GM21576 (cell line): Measurements from ENCODE around the gene NOX5.
"Not testable (repeated sequence)": the region's sequence is repeated elsewhere in the genome, so short reads cannot be mapped to it uniquely, and the experiment has no call there.

Source experiments
- ATAC-seq: cut with Tn5 transposase; IDR thresholded peaks from one replicate; pipeline ENCODE4 v1.9.1; 2021; ENCODE audit warnings: mild to moderate bottlenecking, moderate library complexity; ENCODE audit not compliant: unreplicated experiment

NOX5 gene

DNA sequence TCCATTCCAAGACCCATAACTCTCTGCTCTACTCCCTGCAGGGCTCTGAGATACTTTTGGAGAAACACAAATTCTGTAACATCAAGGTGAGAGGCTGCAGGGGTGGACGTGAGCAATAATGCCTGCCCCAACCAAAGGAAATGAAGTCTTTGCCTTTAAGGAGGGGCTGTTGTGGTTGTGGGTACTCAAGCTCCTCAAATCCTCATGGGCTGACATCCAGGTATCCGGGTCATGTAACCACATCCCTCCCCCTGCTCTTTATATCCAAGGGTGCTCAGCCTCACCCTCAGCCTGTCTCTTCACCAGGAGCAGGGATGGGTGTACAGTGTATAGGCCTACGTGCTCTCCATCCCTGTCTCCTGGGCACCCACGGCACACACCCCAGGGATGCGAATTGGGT is 32.3 kb downstream of the NOX5 start:
- no peak for ATAC-seq

GRCh38 chr15:69049976-69050375 is 35.5 kb downstream of the NOX5 start:
- no peak for ATAC-seq

- no peak for ATAC-seq
Measured at GRCh38 chr15:69055251-69055650, 40.8 kb downstream of the NOX5 start.

DNA sequence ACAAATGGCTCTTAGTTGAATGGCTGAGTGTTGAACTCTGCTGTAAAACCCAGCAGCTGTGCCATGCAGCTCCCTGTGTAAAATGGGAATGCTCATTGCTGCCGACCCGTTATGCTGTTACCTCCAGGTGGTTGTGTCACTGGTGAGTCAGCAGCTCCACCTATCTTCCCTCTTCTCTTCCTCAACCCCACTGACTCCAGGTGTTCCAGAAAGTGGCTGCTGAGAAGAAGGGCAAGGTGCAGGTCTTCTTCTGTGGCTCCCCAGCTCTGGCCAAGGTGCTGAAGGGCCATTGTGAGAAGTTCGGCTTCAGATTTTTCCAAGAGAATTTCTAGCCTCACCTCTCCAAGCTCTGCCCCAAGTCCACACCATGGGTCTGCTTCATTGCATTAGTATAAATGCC is 41.9 kb downstream of the NOX5 start:
- ATAC-seq: no peak

- no peak for ATAC-seq
Measured at GRCh38 chr15:69058830-69059556, 44.5 kb downstream of the NOX5 start.

DNA sequence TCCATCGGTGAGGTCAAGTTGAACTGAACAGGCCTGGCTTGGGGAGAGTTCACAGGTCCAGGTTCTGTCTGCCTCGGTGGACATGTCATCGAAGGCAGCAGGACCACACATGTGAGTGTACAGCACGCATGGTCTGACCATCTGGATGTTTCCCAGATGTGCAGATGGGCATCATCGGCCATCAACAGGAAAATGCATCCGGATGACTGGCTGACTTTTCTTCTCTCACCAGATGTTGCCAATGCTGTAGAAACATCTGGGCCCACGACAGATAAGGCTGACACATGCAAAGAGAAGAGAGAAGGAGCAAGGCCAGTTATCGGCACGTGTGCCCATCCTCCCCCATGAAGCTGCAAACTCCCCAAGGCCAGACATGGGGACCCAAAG is 45.1 kb downstream of the NOX5 start:
- no peak for ATAC-seq

- no peak for ATAC-seq
Measured at GRCh38 chr15:69060041-69060481, 45.6 kb downstream of the NOX5 start.

DNA sequence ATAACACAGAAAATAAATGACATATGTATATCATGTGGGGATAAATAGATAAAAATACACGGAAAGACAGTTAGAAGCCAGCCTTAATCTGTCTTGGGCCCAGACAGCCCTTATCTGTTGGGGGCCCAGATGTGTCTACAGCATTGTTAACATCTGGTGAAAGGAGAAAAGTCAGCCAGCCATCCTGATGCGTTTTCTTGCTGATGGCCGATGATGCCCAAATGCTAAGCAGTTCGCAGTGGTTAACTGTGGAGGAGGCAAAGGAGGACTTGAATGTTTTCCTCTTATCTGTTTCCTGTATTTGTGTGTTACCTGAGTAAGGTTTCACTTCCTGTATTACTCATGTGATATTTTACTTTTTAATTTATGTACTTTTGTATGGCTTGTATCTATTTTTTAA is 46.2 kb downstream of the NOX5 start:
- ATAC-seq: no peak

DNA sequence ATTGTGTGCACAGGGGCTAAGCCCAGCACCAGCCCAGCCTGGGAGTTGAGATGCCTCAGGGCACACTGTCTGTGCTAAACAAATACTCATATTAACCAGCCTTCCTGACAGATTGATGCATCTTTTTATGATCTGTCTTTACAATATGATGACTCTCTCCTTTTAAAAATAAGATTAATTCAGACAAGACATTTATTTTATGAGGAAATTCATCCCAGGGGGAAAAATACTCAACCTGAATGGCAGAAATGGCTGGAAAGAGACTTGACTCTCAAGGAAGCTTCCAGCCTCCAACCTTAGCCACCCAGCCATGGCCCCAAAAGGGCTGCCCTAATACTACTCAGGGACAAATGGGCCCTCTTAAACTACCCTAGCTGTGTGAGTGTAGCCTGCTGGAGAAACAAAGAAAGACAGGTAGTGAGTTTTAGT is 46.9 kb downstream of the NOX5 start:
- no peak for ATAC-seq

DNA sequence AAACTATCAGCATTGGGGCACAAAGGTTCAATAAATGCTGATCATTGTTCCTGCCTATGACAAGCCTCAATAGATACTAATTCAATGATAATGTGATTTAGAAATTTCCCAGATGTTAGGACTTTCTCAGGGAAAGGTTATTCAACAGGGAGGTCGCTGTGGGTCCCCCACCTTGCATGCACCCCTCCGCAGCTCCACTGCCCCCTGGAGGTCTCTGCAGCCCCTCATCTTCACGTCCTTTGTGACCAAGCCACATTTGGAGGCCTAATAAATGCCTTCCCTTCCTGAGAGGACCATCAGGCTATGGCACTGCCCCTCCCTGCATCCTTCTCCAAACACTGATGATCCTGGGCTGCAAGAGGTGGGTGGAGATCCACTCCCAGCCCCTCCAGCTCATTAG is 50.2 kb downstream of the NOX5 start:
- ATAC-seq: no peak

GRCh38 chr15:69066007-69066995 is 51.8 kb downstream of the NOX5 start:
- ATAC-seq: no peak

DNA sequence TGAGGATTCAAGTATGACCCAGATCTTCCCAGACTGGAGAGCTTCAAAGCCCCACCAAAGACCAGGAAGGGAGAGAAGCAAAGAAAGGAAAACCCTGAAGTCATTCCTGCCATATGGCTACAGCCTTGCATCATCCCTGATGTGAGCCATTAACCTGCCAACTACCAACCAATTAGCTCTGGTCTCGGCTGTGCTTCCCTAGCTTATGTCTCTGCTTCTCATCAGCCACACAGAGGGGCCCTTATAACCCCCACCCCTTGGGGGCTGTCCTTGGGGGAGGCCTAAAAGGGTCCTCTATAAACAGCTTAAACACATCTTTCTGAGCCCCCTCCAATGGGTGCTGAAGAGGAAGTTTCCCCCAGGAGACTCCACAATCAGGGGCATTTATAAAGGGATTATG is 52.8 kb downstream of the NOX5 start:
- no peak for ATAC-seq

GRCh38 chr15:69068157-69068556 is 53.7 kb downstream of the NOX5 start:
- no peak for ATAC-seq

GRCh38 chr15:69069290-69069689 is 54.8 kb downstream of the NOX5 start:
- not testable (repeated sequence) for ATAC-seq

- no peak for ATAC-seq
Measured at GRCh38 chr15:69069996-69070395, 55.5 kb downstream of the NOX5 start.

DNA sequence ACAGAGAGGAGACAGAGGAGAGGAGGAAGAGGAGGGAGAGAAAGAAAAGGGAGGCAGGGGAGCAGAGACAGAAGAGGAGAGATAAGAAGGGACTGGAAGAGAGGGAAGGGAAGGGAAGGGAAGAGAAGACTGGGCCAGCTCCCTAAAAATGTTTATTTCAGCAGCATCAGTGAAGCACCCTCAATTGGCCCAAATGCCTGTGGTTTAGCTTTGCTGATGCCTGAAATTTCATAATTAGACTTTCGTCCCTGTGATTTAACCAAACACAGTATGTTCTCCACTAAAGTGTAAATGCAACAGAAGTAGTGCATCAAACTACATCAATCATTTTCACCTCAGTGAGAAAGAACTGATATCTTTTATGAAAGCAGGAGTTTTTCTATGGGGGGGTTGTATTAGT is 55.9 kb downstream of the NOX5 start:
- ATAC-seq: no peak

- ATAC-seq: no peak
Measured at GRCh38 chr15:69071260-69071659, 56.8 kb downstream of the NOX5 start.

DNA sequence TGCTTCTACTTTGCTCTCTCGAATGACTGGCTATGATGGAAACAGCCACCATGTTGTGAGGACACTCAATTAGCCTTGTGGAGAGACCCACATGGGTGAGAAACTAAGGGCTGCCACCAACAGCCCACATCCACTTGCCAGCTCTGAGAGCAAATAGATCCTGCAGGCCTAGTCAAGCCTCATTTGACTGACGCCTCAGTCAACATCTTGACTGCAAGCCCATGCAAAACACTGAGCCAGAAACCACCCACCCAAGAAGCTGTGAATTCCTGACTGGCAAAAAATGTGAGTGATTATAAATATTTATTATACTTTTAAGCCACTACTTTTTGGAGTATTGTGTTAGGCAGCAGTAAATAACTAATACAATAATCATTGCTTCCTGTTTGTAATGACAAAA is 58.4 kb downstream of the NOX5 start:
- no peak for ATAC-seq

DNA sequence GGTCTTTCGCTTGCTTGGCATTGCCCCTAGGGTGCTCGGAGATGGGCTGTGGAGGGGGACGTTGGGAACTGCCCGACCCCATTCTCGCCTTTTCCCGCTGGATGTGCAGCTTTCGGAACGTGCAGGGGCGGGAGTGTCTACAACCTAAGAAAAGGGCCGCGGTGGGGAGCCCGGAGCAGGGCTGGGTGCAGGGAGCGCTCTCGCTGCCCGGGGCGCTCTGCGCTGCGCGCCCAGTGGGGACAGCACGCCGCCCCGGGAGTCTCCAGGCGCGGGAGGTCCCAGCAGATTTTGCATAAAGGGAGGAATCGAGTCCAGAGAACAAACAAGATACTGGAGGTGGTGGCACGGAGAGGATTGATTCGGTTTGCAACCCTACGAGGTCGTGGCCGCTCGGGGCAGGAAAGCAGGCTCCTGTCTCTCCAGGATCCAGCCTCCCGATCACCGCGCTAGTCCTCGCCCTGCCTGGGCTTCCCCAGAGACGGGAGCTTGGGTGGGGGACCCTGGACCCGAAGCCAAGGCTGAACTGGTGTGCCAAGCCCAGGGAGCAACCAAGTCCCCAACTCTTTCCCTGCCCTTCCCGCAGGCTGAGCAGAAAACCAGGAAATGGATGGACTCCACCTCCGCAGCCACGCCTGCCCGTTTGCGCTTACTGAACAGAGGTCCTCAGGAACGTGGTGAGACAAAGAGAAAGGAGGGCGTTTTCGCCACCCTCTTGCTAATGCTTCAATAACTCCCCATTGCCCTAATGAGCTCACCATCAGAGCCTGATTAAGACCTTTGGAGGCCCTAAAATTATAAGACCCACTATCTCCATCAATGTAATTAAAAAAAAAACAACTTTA is 59.7 kb downstream of the NOX5 start:
- no peak for ATAC-seq

DNA sequence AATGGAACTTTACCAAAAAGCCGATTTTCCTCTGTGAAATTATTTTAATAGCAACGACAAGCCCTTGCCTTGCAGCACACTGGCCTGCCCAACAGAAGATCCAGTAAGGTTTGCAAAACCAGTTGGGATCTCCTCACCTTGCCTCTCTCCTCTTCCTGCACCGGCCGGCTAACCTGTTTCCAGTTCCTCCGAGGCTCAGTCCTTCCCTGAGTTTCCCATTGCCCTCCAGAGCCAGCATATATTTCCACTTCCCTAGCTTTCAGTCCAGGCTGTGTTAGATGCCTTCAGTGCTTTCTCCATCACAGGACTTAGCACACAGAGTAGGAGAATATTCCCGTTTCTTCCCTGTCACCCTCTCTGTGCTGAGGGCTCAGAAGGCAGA is 60.3 kb downstream of the NOX5 start:
- no peak for ATAC-seq

GRCh38 chr15:69075440-69075839 is 60.9 kb downstream of the NOX5 start:
- no peak for ATAC-seq
